ENCODE data around the gene DNAJC25. TPM values are rescaled to one million over a fixed set of nuclear protein-coding genes. Genes with fewer than 3 reads are reported as not detected.
A peak's percentile ranks its signal among the peaks of the same experiment; 100 is the strongest.

The DNAJC25 gene
- total RNA-seq, 1 experiment from 2014 or later = 6.1 TPM

DNA sequence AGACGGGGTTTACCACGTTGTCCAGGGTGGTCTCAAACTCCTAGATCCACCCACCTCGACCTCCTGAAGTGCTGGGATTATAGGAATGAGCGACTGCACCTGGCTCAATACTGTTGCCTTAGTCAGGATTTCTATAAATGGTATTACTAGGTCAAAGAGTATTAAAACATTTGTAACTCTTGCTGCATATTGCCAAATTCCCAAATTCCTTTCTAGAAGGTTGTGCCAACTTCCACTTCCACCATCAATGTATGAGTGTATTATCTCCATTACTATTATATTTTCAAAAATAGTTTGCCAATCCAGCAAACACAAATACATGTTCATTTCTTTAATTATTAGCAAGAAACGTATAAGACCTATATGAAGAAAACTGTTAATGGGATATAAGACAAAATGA is 42.3 kb upstream of the DNAJC25 start:
- BruUV-seq (replicated peaks) = no TSS peak
- Histone ChIP-seq H3K4me3 (ENCODE audit: low read depth, low read length, poor library complexity, severe bottlenecking) (no peak overlapping the region), H3K27me3 (replicated peaks; ENCODE audit: insufficient read depth, low read depth, low read length, poor library complexity) (no peaks in the 10 kb centered on the region), H3K4me1 (ENCODE audit: insufficient read depth, low read length, poor library complexity, severe bottlenecking) (no peaks in the 10 kb centered on the region), H3K9me3 (ENCODE audit: low read depth, low read length, poor library complexity, severe bottlenecking) (no peaks in the 10 kb centered on the region), H3K36me3 (ENCODE audit: insufficient read depth, low read length, poor library complexity, severe bottlenecking) (no peaks in the 10 kb centered on the region), H3K27ac (ENCODE audit: low read depth, low read length, poor library complexity, severe bottlenecking) (no peak overlapping the region)
- intact Hi-C loops (cut with micrococcal nuclease; ENCODE audit: unreplicated experiment) = no loop called here
- CTCF ChIA-PET = no interaction called here
- POLR2A ChIA-PET (ENCODE audit: low non-redundant PET) = interaction anchor here (0.6 kb wide), 1 partner anchor 157 kb away, joined by 4 read pairs; no protein-coding TSS in a partner anchor
- DNase-seq (ENCODE audit: low spot score) = no peak
- TF ChIP-seq, protein P1, sequence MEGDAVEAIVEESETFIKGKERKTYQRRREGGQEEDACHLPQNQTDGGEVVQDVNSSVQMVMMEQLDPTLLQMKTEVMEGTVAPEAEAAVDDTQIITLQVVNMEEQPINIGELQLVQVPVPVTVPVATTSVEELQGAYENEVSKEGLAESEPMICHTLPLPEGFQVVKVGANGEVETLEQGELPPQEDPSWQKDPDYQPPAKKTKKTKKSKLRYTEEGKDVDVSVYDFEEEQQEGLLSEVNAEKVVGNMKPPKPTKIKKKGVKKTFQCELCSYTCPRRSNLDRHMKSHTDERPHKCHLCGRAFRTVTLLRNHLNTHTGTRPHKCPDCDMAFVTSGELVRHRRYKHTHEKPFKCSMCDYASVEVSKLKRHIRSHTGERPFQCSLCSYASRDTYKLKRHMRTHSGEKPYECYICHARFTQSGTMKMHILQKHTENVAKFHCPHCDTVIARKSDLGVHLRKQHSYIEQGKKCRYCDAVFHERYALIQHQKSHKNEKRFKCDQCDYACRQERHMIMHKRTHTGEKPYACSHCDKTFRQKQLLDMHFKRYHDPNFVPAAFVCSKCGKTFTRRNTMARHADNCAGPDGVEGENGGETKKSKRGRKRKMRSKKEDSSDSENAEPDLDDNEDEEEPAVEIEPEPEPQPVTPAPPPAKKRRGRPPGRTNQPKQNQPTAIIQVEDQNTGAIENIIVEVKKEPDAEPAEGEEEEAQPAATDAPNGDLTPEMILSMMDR (conservative IDR thresholded peaks at IDR 0.05; ENCODE audit: low read depth, low read length) = no peak
- TF ChIP-seq EZH2 (IDR thresholded peaks at IDR 0.05; ENCODE audit: borderline replicate concordance, low read depth, low read length, poor library complexity, severe bottlenecking) = no peak

DNA sequence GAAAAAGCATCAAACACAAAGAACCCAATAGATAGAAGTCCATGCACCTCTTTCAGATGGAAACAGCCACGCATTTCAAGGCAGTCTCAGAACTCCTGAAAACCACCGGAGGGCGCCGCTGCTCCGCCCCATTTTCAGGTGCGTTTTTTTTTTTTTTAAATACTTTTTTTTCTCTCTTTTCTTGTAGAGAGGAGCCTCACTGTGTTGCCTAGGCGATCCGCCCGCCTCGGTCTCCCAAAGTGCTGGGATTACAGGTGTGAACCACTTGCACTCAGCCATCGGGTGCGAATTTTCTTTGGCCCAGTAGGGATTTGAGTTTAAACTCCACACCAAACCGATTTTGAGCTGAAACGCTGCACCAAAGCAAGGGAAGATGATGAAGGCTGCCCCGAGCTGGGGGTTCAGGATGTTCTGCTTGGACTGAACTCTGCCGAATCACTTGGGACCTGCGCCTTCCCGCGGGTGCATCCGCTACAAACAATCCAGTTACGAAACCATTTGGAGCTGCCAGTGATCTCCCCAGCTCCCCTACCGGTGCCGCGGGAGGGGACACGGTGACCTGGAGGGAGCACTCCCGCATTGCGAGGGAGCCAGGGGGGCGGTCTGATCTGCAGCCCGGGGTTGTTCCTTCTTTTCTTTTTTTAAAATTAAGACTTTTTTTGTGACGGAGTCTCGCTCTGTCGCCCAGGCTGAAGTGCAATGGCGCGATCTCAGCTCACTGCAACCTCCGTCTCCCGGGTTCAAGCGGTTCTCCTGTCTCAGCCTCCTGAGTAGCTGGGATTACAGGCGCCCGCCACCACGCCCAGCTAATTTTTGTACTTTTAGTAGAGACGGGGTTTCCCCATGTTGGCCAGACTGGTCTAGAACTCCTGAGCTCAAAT is 33.0 kb upstream of the DNAJC25 start:
- ChIA-PET POLR2A (ENCODE audit: low non-redundant PET) (interaction anchor here (0.8 kb wide), 1 partner anchor 93 kb away, joined by 4 read pairs; no protein-coding TSS in a partner anchor), CTCF (interaction anchor here (0.6 to 0.9 kb wide), 4 partner anchors 24 to 477 kb away, joined by 3 to 6 read pairs (median 4); no protein-coding TSS in a partner anchor)

DNA sequence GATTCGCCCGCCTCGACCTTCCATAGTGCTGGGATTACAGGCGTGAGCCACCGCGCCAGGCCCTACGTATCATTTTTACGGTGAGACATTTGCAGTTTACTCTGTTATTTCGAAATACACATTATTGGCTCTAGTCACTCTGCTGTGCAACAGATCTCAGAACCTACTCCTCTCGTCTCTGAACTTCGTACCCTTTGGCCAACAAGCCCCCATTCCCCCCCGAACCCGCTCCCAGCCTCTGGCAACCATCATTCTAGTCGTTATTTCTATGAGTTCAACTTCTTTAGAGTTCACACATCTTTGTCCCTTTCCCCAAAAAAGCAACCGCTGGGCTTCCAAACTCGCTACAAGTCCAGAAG is 32.4 kb upstream of the DNAJC25 start:
- POLR2A ChIA-PET (ENCODE audit: low non-redundant PET) = no interaction called here
- H3K9me3 ChIP-seq (ENCODE audit: low read depth, low read length, poor library complexity, severe bottlenecking) = no peaks in the 10 kb centered on the region
- H3K4me1 ChIP-seq (ENCODE audit: insufficient read depth, low read length, poor library complexity, severe bottlenecking) = no peaks in the 10 kb centered on the region
- H3K36me3 ChIP-seq (ENCODE audit: insufficient read depth, low read length, poor library complexity, severe bottlenecking) = no peaks in the 10 kb centered on the region
- CTCF ChIA-PET = interaction anchor here (0.7 to 0.9 kb wide), 3 partner anchors 23 to 476 kb away, joined by 3 to 6 read pairs (median 5); no protein-coding TSS in a partner anchor
- peak; percentile 24 for DNase-seq (ENCODE audit: low spot score)
- TF ChIP-seq, protein P1 (conservative IDR thresholded peaks at IDR 0.05; ENCODE audit: low read depth, low read length) = no peak
- TF ChIP-seq EZH2 (IDR thresholded peaks at IDR 0.05; ENCODE audit: borderline replicate concordance, low read depth, low read length, poor library complexity, severe bottlenecking) = no peak
- BruUV-seq (replicated peaks) = no TSS peak
- peak overlapping the region; percentile 66 for H3K4me3 ChIP-seq (ENCODE audit: low read depth, low read length, poor library complexity, severe bottlenecking)
- intact Hi-C loops (cut with micrococcal nuclease; ENCODE audit: unreplicated experiment) = loop anchor here (2.0 to 10.0 kb wide), 4 partner anchors 32 to 476 kb away; partner anchors contain the start of gene DNAJC25
- peak overlapping the region; percentile 53 for H3K27ac ChIP-seq (ENCODE audit: low read depth, low read length, poor library complexity, severe bottlenecking)
- H3K27me3 ChIP-seq (replicated peaks; ENCODE audit: insufficient read depth, low read depth, low read length, poor library complexity) = no peaks in the 10 kb centered on the region

More for the DNA sequence above, 33.0 kb upstream of the DNAJC25 start:
- H3K27me3 ChIP-seq (replicated peaks; ENCODE audit: insufficient read depth, low read depth, low read length, poor library complexity) = no peaks in the 10 kb centered on the region
- no peaks in the 10 kb centered on the region for H3K4me1 ChIP-seq (ENCODE audit: insufficient read depth, low read length, poor library complexity, severe bottlenecking)
- H3K36me3 ChIP-seq (ENCODE audit: insufficient read depth, low read length, poor library complexity, severe bottlenecking) = no peaks in the 10 kb centered on the region
- H3K27ac ChIP-seq (ENCODE audit: low read depth, low read length, poor library complexity, severe bottlenecking) = no peak overlapping the region
- BruUV-seq (replicated peaks) = no TSS peak
- no peak for TF ChIP-seq EZH2 (IDR thresholded peaks at IDR 0.05; ENCODE audit: borderline replicate concordance, low read depth, low read length, poor library complexity, severe bottlenecking)
- TF ChIP-seq, protein P1 (conservative IDR thresholded peaks at IDR 0.05; ENCODE audit: low read depth, low read length) = peak; percentile 92
- H3K4me3 ChIP-seq (ENCODE audit: low read depth, low read length, poor library complexity, severe bottlenecking) = peak overlapping the region; percentile 66
- H3K9me3 ChIP-seq (ENCODE audit: low read depth, low read length, poor library complexity, severe bottlenecking) = no peaks in the 10 kb centered on the region
- intact Hi-C loops (cut with micrococcal nuclease; ENCODE audit: unreplicated experiment) = loop anchor here (2.0 to 10.0 kb wide), 4 partner anchors 33 to 477 kb away; partner anchors contain the start of gene DNAJC25
- peak; percentile 78 for DNase-seq (ENCODE audit: low spot score)

Data from A673 (cell line).